Measurements from ENCODE around the gene RNF5. TPM values are rescaled to one million over a fixed set of nuclear protein-coding genes. Genes with fewer than 3 reads are reported as not detected.

The RNF5 gene
- total and polyA plus RNA-seq, 9 of the 15 experiments (the other 6 are each of a cell fraction or from before 2014, with no cell fraction given), result 62.2 to 245 (median 129) TPM

GRCh38 chr6:32177183-32177787 lies 920 bp upstream of the RNF5 start (continued):
- 0 out of 2 replicates have a peak, but pooled peaks have one; percentile 3 for TF ChIP-seq TFE3 (CRISPR knock-in tag; IDR thresholded peaks at IDR 0.05)
- no peak for TF ChIP-seq NR4A1 (CRISPR knock-in tag; IDR thresholded peaks at IDR 0.05)
- peak; percentile 54; the same call in 1 of the 2 replicates for TF ChIP-seq NR4A1 (tag; IDR thresholded peaks at IDR 0.05)
- no peak for TF ChIP-seq SMARCE1 (IDR thresholded peaks at IDR 0.05)
- no peak for TF ChIP-seq ZNF274 (IDR thresholded peaks at IDR 0.05; ENCODE audit: borderline replicate concordance, low read depth, low read length)
- peak in 2 of 3 experiments; percentile 68 to 85 for TF ChIP-seq YY1 (IDR thresholded peaks at IDR 0.05; ENCODE audit: borderline replicate concordance in 1 of 3, control insufficient read depth in 1 of 3, extremely low read depth in 1 of 3, insufficient read depth in 3 of 3, insufficient read length in 1 of 3, insufficient replicate concordance in 2 of 3, low read depth in 1 of 3, low read length in 2 of 3)
- no peak for TF ChIP-seq SAFB2 (IDR thresholded peaks at IDR 0.05; ENCODE audit: borderline replicate concordance, low read depth, low read length, severe bottlenecking)
- TF ChIP-seq GMEB1 (CRISPR knock-in tag; IDR thresholded peaks at IDR 0.05), result 0 out of 2 replicates have a peak, but pooled peaks have one; percentile 30
- no peak for TF ChIP-seq ZNF445 (CRISPR knock-in tag; IDR thresholded peaks at IDR 0.05; ENCODE audit: low read depth)
- no peak for TF ChIP-seq BRF2 (IDR thresholded peaks at IDR 0.05; ENCODE audit: borderline replicate concordance, insufficient read depth, insufficient read length)
- TF ChIP-seq ZZZ3 (IDR thresholded peaks at IDR 0.05), result no peak
- peak; percentile 59 for TF ChIP-seq TBP (optimal IDR thresholded peaks at IDR 0.05; ENCODE audit: low read depth, low read length)
- TF ChIP-seq ATF6 (CRISPR knock-in tag; IDR thresholded peaks at IDR 0.05), result peak; percentile 87; the same call in 1 of the 2 replicates
- TF ChIP-seq CCAR2 (IDR thresholded peaks at IDR 0.05; ENCODE audit: low read depth, low read length), result no peak
- TF ChIP-seq FOXP4 (CRISPR knock-in tag; IDR thresholded peaks at IDR 0.05; ENCODE audit: borderline replicate concordance), result no peak
- no peak; the same call in 1 of the 2 replicates for TF ChIP-seq JUND (IDR thresholded peaks at IDR 0.05; ENCODE audit: borderline replicate concordance, low read depth, low read length)
- TF ChIP-seq JUND (tag; IDR thresholded peaks at IDR 0.05; ENCODE audit: borderline replicate concordance, low read depth, low read length), result no peak
- TF ChIP-seq EGR1 (conservative IDR thresholded peaks at IDR 0.05), result no peak

Measured in K562 (cell line).